ENCODE measurements around the gene BEND5.

Gene BEND5

GRCh38 chr1:48718705-48719104 lies 58.0 kb downstream of the BEND5 start:
- TF ChIP-seq, protein P1, sequence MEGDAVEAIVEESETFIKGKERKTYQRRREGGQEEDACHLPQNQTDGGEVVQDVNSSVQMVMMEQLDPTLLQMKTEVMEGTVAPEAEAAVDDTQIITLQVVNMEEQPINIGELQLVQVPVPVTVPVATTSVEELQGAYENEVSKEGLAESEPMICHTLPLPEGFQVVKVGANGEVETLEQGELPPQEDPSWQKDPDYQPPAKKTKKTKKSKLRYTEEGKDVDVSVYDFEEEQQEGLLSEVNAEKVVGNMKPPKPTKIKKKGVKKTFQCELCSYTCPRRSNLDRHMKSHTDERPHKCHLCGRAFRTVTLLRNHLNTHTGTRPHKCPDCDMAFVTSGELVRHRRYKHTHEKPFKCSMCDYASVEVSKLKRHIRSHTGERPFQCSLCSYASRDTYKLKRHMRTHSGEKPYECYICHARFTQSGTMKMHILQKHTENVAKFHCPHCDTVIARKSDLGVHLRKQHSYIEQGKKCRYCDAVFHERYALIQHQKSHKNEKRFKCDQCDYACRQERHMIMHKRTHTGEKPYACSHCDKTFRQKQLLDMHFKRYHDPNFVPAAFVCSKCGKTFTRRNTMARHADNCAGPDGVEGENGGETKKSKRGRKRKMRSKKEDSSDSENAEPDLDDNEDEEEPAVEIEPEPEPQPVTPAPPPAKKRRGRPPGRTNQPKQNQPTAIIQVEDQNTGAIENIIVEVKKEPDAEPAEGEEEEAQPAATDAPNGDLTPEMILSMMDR (IDR thresholded peaks at IDR 0.05) = no peak

GRCh38 chr1:48718116-48718630 lies 58.5 kb downstream of the BEND5 start:
- TF ChIP-seq, protein P1 (IDR thresholded peaks at IDR 0.05) = no peak

- TF ChIP-seq, protein P1 (IDR thresholded peaks at IDR 0.05) = no peak
These were observed 59.6 kb downstream of the BEND5 start for GRCh38 chr1:48717082-48717481.

DNA sequence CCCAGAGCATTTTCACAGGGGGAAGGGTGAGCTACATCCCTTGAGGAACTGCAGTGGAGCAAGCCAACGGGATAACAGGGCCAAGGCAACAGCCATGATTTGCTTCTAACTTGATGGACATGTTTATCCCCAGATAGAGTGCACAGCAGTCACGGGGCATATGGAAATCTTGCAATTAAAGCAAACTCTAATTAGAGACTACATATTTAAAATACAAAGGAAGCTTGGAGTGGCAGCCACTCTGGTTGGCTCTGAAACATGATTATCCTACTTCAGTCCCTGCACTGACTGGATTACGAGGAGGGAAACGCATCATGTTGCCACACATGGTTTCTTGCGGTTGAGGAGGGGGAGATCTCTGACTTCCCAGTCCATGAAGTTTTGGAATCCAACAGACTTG lies 60.8 kb downstream of the BEND5 start:
- TF ChIP-seq, protein P1 (IDR thresholded peaks at IDR 0.05) = no peak

DNA sequence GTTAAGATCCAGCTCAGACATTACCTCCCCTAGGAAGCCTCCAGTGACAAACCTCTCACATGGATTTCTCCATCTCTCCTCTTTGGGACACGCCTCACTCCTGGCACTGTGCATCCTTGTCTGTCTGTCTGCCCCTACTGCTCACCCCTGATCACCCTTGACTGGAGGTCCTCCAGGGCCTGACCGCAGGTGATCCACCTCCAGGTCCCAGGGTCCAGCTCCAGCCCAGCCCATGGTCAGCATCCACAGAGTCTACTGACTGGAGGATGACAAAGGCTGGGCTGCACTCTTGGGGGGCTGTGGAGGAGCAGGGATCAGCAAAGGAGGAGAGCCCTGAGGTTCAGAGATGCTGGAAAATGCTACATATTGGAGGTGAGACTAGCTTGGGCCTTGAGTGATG lies 65.8 kb downstream of the BEND5 start:
- TF ChIP-seq, protein P1 (IDR thresholded peaks at IDR 0.05) = no peak

DNA sequence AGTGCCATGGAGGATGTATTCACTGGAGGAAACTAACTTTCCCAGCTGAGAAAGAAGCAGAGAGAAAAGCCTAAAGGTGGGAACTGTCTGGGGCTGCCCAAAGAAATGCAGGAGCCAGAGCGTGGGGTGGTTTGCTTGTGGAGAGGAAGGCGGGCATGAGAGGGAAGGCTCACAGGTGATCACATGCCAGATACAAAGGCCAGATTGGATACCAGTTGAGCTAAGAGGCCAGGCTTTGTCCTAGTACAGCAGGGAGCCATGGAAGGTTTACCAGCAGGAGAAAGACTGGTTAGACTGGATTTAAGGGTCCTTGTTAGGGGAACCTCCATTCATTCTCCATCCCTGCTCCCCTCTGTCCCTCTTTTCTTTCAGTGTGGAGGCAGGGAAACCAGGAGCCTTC lies 66.4 kb downstream of the BEND5 start:
- TF ChIP-seq, protein P1 (IDR thresholded peaks at IDR 0.05) = no peak

GRCh38 chr1:48704736-48705135 lies 72.0 kb downstream of the BEND5 start:
- TF ChIP-seq, protein P1 (IDR thresholded peaks at IDR 0.05) = no peak

DNA sequence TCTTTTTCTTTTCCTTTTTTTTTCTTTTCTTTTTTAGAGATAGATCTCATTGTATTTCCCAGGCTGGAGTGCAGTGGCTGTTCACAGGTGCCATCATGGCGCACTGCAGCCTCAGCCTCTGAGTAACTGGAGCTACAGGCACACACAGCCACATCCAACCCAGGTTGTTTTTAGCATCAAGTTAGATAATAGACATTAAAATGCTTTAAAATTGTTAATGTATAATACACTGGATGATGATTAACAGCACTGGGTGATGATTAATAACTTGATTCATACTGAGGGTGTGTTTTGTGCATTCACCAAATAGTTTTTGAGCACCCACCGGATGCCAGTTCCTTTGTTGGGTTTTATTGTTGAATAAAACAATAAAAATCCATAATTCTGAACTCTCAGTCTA lies 75.2 kb downstream of the BEND5 start:
- TF ChIP-seq, protein P1 (IDR thresholded peaks at IDR 0.05) = no peak

Data from LNCAP (cell line).